ENCODE measurements around the gene CALN1. TPM values are rescaled to one million over a fixed set of nuclear protein-coding genes. Genes with fewer than 3 reads are reported as not detected.

The CALN1 gene
- total RNA-seq, 1 experiment from 2014 or later = not detected

- intact Hi-C loops (cut with micrococcal nuclease; ENCODE audit: unreplicated experiment) = no loop called here
- Mint-ChIP-seq H3K27ac (ENCODE audit: unreplicated experiment) (no peak overlapping the region), H3K4me1 (ENCODE audit: low read depth, unreplicated experiment) (no peaks in the 10 kb centered on the region), H3K27me3 (ENCODE audit: insufficient read depth, unreplicated experiment) (no peaks in the 10 kb centered on the region), H3K9me3 (ENCODE audit: unreplicated experiment) (peaks cover 38% of the 10 kb centered on the region), H3K4me3 (ENCODE audit: unreplicated experiment) (no peak overlapping the region), H3K36me3 (ENCODE audit: insufficient read depth, unreplicated experiment) (no peaks in the 10 kb centered on the region)
- H3K4me3 ChIP-seq (ENCODE audit: low read depth, low read length) = no peak overlapping the region
- ChIA-PET POLR2A (no interaction called here), CTCF (no interaction called here)
- H3K4me1 ChIP-seq = no peaks in the 10 kb centered on the region
- H3K36me3 ChIP-seq (ENCODE audit: control insufficient read depth, insufficient read depth, low read length) = no peaks in the 10 kb centered on the region
- no peak for DNase-seq
- no peak for TF ChIP-seq CTCF (IDR thresholded peaks at IDR 0.05; ENCODE audit: insufficient read depth in 1 of 2, low read depth in 1 of 2, low read length in 1 of 2, severe bottlenecking in 1 of 2, unreplicated experiment in 1 of 2)
- H3K9me3 ChIP-seq = 0 out of 2 replicates have a peak, but pooled peaks cover 4% of the 10 kb centered on the region
- H3K27me3 ChIP-seq (replicated peaks; ENCODE audit: control insufficient read depth, insufficient read depth, low read length) = no peaks in the 10 kb centered on the region
- no TSS peak for BruUV-seq (replicated peaks)
Observed at GRCh38 chr7:72112992-72113391, 299.1 kb downstream of the CALN1 start.

- DNase-seq = no peak
- Histone ChIP-seq H3K9me3 (0 out of 2 replicates have a peak, but pooled peaks cover 4% of the 10 kb centered on the region), H3K4me3 (ENCODE audit: low read depth, low read length) (no peak overlapping the region), H3K36me3 (ENCODE audit: control insufficient read depth, insufficient read depth, low read length) (no peaks in the 10 kb centered on the region), H3K27me3 (replicated peaks; ENCODE audit: control insufficient read depth, insufficient read depth, low read length) (no peaks in the 10 kb centered on the region), H3K4me1 (no peaks in the 10 kb centered on the region)
- Mint-ChIP-seq H3K4me3 (ENCODE audit: unreplicated experiment) (no peak overlapping the region), H3K9me3 (ENCODE audit: unreplicated experiment) (peaks cover 43% of the 10 kb centered on the region), H3K36me3 (ENCODE audit: insufficient read depth, unreplicated experiment) (no peaks in the 10 kb centered on the region), H3K4me1 (ENCODE audit: low read depth, unreplicated experiment) (no peaks in the 10 kb centered on the region), H3K27ac (ENCODE audit: unreplicated experiment) (no peak overlapping the region), H3K27me3 (ENCODE audit: insufficient read depth, unreplicated experiment) (no peaks in the 10 kb centered on the region)
- intact Hi-C loops (cut with micrococcal nuclease; ENCODE audit: unreplicated experiment) = no loop called here
- ChIA-PET CTCF (no interaction called here), POLR2A (no interaction called here)
- TF ChIP-seq CTCF (IDR thresholded peaks at IDR 0.05; ENCODE audit: insufficient read depth in 1 of 2, low read depth in 1 of 2, low read length in 1 of 2, severe bottlenecking in 1 of 2, unreplicated experiment in 1 of 2) = no peak
- BruUV-seq (replicated peaks) = no TSS peak
Observed at GRCh38 chr7:72112530-72112929, 299.6 kb downstream of the CALN1 start.

GRCh38 chr7:72111086-72111485 is 301.1 kb downstream of the CALN1 start:
- H3K27me3 Mint-ChIP-seq (ENCODE audit: insufficient read depth, unreplicated experiment) = no peaks in the 10 kb centered on the region
- Histone ChIP-seq H3K36me3 (ENCODE audit: control insufficient read depth, insufficient read depth, low read length) (no peaks in the 10 kb centered on the region), H3K27me3 (replicated peaks; ENCODE audit: control insufficient read depth, insufficient read depth, low read length) (no peaks in the 10 kb centered on the region), H3K4me3 (ENCODE audit: low read depth, low read length) (no peak overlapping the region), H3K9me3 (0 out of 2 replicates have a peak, but pooled peaks cover 4% of the 10 kb centered on the region), H3K4me1 (no peaks in the 10 kb centered on the region)
- H3K27ac Mint-ChIP-seq (ENCODE audit: unreplicated experiment) = no peak overlapping the region
- intact Hi-C loops (cut with micrococcal nuclease; ENCODE audit: unreplicated experiment) = no loop called here
- no peak overlapping the region for H3K4me3 Mint-ChIP-seq (ENCODE audit: unreplicated experiment)
- no TSS peak for BruUV-seq (replicated peaks)
- H3K36me3 Mint-ChIP-seq (ENCODE audit: insufficient read depth, unreplicated experiment) = no peaks in the 10 kb centered on the region
- DNase-seq = no peak
- no peaks in the 10 kb centered on the region for H3K4me1 Mint-ChIP-seq (ENCODE audit: low read depth, unreplicated experiment)
- ChIA-PET CTCF (no interaction called here), POLR2A (no interaction called here)
- no peak for TF ChIP-seq CTCF (IDR thresholded peaks at IDR 0.05; ENCODE audit: insufficient read depth in 1 of 2, low read depth in 1 of 2, low read length in 1 of 2, severe bottlenecking in 1 of 2, unreplicated experiment in 1 of 2)
- H3K9me3 Mint-ChIP-seq (ENCODE audit: unreplicated experiment) = peaks cover 47% of the 10 kb centered on the region

Measured in Caco-2 (cell line).